GM18508 (cell line): ENCODE results near the gene NAPEPLD.
"Not testable (repeated sequence)": the region's sequence is repeated elsewhere in the genome, so short reads cannot be mapped to it uniquely, and the experiment has no call there.

Source experiments
- ATAC-seq: cut with Tn5 transposase; IDR thresholded peaks from one replicate; pipeline ENCODE4 v1.9.1; 2021; ENCODE audit warnings: moderate number of reproducible peaks; ENCODE audit not compliant: insufficient read depth, unreplicated experiment

The NAPEPLD gene

GRCh38 chr7:103148994-103149807 is at the start of gene NAPEPLD:
NAPEPLD (minus strand) TSS chr7:103149099; CDS start chr7:103128776, 20,323 bp downstream.
- peak; percentile 46 for ATAC-seq

GRCh38 chr7:103198079-103198478 is 49.2 kb upstream of the NAPEPLD start:
- ATAC-seq = not testable (repeated sequence)

GRCh38 chr7:103195364-103195763 is 46.5 kb upstream of the NAPEPLD start:
- not testable (repeated sequence) for ATAC-seq

- ATAC-seq = not testable (repeated sequence)
Observed at GRCh38 chr7:103172415-103173146, 23.7 kb upstream of the NAPEPLD start.

- ATAC-seq = not testable (repeated sequence)
Observed at GRCh38 chr7:103171695-103172414, 23.0 kb upstream of the NAPEPLD start.

GRCh38 chr7:103166921-103167544 is 18.1 kb upstream of the NAPEPLD start:
- not testable (repeated sequence) for ATAC-seq

- ATAC-seq = not testable (repeated sequence)
Observed at GRCh38 chr7:103163087-103163825, 14.4 kb upstream of the NAPEPLD start.

- not testable (repeated sequence) for ATAC-seq
Observed at GRCh38 chr7:103162641-103163040, 13.7 kb upstream of the NAPEPLD start.

GRCh38 chr7:103161998-103162616 is 13.2 kb upstream of the NAPEPLD start:
- ATAC-seq = not testable (repeated sequence)

GRCh38 chr7:103159072-103159471 is 10.2 kb upstream of the NAPEPLD start:
- not testable (repeated sequence) for ATAC-seq

- not testable (repeated sequence) for ATAC-seq
Observed at GRCh38 chr7:103155331-103156024, 6.6 kb upstream of the NAPEPLD start.

- no peak for ATAC-seq
Observed at GRCh38 chr7:103154042-103154441, 5.1 kb upstream of the NAPEPLD start.

- ATAC-seq = not testable (repeated sequence)
Observed at GRCh38 chr7:103152744-103153617, 4.1 kb upstream of the NAPEPLD start.

GRCh38 chr7:103151993-103152676 is 3.2 kb upstream of the NAPEPLD start:
- ATAC-seq = not testable (repeated sequence)

- ATAC-seq = no peak
Observed at GRCh38 chr7:103150192-103150591, 1.3 kb upstream of the NAPEPLD start.

GRCh38 chr7:103149808-103150180 is 895 bp upstream of the NAPEPLD start:
- no peak for ATAC-seq
